Memory B cell (primary cell): ENCODE results near the gene TFDP2.
A peak's percentile ranks its signal among the peaks of the same experiment; 100 is the strongest.
"Not testable (repeated sequence)": the region's sequence is repeated elsewhere in the genome, so short reads cannot be mapped to it uniquely, and the experiment has no call there.

Experiments
- ATAC-seq: fragments of 150-1000 bp; cut with Tn5 transposase; 2 replicates; pipeline ENCODE4 v1.10.0; 2021; ENCODE audit warnings: low read depth, mild to moderate bottlenecking, moderate library complexity
- DNase-seq, 2 donors: peaks; one replicate each; pipeline ENCODE4 v3.0.0; 2022; ENCODE audit warnings: low spot score in 2 of 2
- H3K27ac Mint-ChIP-seq: one replicate; pipeline ENCODE4 v1.8.0; 2022; ENCODE audit warnings: mild to moderate bottlenecking, moderate library complexity, mixed read lengths
- H3K27me3 Mint-ChIP-seq: one replicate; pipeline ENCODE4 v1.8.0; 2022; ENCODE audit warnings: mixed read lengths
- H3K36me3 Mint-ChIP-seq: one replicate; pipeline ENCODE4 v1.8.0; 2022; ENCODE audit warnings: mild to moderate bottlenecking, mixed read lengths
- H3K4me1 Mint-ChIP-seq: one replicate; pipeline ENCODE4 v1.8.0; 2022; ENCODE audit warnings: mixed read lengths
- H3K4me3 Mint-ChIP-seq: one replicate; pipeline ENCODE4 v1.8.0; 2022; ENCODE audit warnings: mild to moderate bottlenecking, moderate library complexity, mixed read lengths
- H3K9me3 Mint-ChIP-seq: one replicate; pipeline ENCODE4 v1.8.0; 2022; ENCODE audit warnings: mixed read lengths

The TFDP2 gene

GRCh38 chr3:141913150-141913811 is 236.1 kb downstream of the TFDP2 start:
- no peaks in the 10 kb centered on the region for H3K27me3 Mint-ChIP-seq
- DNase-seq (peak; percentile 20 to 42), ATAC-seq (peak; percentile 82)
- no peaks in the 10 kb centered on the region for H3K4me1 Mint-ChIP-seq
- H3K36me3 Mint-ChIP-seq: peaks cover 18% of the 10 kb centered on the region
- no peak overlapping the region for H3K27ac Mint-ChIP-seq
- peaks cover 2% of the 10 kb centered on the region for H3K9me3 Mint-ChIP-seq
- H3K4me3 Mint-ChIP-seq: no peak overlapping the region

GRCh38 chr3:141909986-141910385 is 239.4 kb downstream of the TFDP2 start:
- not testable (repeated sequence) for DNase-seq, H3K4me3 Mint-ChIP-seq, H3K4me1 Mint-ChIP-seq, H3K9me3 Mint-ChIP-seq, H3K27me3 Mint-ChIP-seq, ATAC-seq, H3K27ac Mint-ChIP-seq
- peaks cover 19% of the 10 kb centered on the region for H3K36me3 Mint-ChIP-seq

- ATAC-seq (no peak), DNase-seq (no peak)
- H3K9me3 Mint-ChIP-seq: peaks cover 2% of the 10 kb centered on the region
- no peak overlapping the region for H3K4me3 Mint-ChIP-seq
- peaks cover 21% of the 10 kb centered on the region for H3K36me3 Mint-ChIP-seq
- H3K27me3 Mint-ChIP-seq: no peaks in the 10 kb centered on the region
- H3K4me1 Mint-ChIP-seq: no peaks in the 10 kb centered on the region
- H3K27ac Mint-ChIP-seq: peak overlapping the region; percentile 3
These were observed 239.9 kb downstream of the TFDP2 start for GRCh38 chr3:141909408-141909807.

- no peak for ATAC-seq
- no peak overlapping the region for H3K4me3 Mint-ChIP-seq
- H3K36me3 Mint-ChIP-seq: peaks cover 20% of the 10 kb centered on the region
- no peaks in the 10 kb centered on the region for H3K9me3 Mint-ChIP-seq
- no peaks in the 10 kb centered on the region for H3K27me3 Mint-ChIP-seq
- H3K4me1 Mint-ChIP-seq: peaks cover 8% of the 10 kb centered on the region
- DNase-seq: no peak
- peak overlapping the region; percentile 12 for H3K27ac Mint-ChIP-seq
These were observed 244.2 kb downstream of the TFDP2 start for GRCh38 chr3:141905129-141905528.

GRCh38 chr3:141904203-141904602 is 245.1 kb downstream of the TFDP2 start:
- Mint-ChIP-seq H3K36me3 (peaks cover 17% of the 10 kb centered on the region), H3K4me1 (peaks cover 8% of the 10 kb centered on the region), H3K9me3 (no peaks in the 10 kb centered on the region), H3K27ac (peak overlapping the region; percentile 62), H3K4me3 (no peak overlapping the region), H3K27me3 (no peaks in the 10 kb centered on the region)
- no peak for DNase-seq
- no peak for ATAC-seq

DNA sequence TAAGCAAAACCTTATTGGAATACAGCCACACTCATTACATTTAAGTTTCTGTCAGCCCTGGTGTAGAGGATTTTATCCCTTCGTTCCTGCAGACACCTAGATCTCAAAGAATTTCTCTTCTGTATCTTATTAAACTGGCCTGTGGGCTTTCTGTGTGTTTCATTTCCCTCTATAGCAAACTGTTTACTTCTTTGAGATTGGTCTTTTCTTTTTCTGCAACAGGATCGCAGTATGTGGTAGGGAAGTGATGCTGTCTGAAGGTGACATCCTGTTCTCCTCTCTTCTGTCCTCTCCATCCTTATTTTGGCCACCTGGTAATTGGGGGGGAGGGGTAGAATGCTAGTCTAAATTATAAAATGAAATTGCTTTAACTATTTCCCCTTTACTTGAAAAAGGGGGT is 247.4 kb downstream of the TFDP2 start:
- H3K4me1 Mint-ChIP-seq: peaks cover 11% of the 10 kb centered on the region
- H3K36me3 Mint-ChIP-seq: peaks cover 15% of the 10 kb centered on the region
- no peak for DNase-seq
- ATAC-seq: peak; percentile 64
- H3K27ac Mint-ChIP-seq: no peak overlapping the region
- peaks cover 2% of the 10 kb centered on the region for H3K9me3 Mint-ChIP-seq
- H3K4me3 Mint-ChIP-seq: no peak overlapping the region
- no peaks in the 10 kb centered on the region for H3K27me3 Mint-ChIP-seq

DNA sequence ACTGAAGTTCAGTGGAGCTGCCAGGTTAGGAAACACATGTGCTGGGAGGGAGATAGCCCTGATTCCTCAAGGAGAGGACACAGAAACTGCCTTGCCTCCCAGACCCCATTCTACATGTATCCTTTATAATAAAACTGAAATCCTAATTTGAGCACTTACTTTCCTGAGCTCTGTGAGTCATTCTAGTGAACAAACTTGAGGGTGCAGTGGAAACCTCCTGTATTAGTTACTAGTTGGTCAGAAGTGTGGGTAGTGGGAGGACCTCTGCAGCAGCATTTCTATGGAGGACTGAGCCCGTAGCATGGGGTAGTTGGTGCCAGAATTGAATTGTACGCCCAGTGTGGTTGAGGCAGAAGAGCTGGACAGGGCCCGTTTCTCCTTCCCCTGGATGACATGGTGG is 249.0 kb downstream of the TFDP2 start:
- peaks cover 2% of the 10 kb centered on the region for H3K9me3 Mint-ChIP-seq
- H3K4me1 Mint-ChIP-seq: peaks cover 11% of the 10 kb centered on the region
- H3K27me3 Mint-ChIP-seq: no peaks in the 10 kb centered on the region
- H3K36me3 Mint-ChIP-seq: peaks cover 20% of the 10 kb centered on the region
- H3K27ac Mint-ChIP-seq: peak overlapping the region; percentile 38
- DNase-seq: no peak
- ATAC-seq: no peak
- H3K4me3 Mint-ChIP-seq: no peak overlapping the region

GRCh38 chr3:141898908-141899307 is 250.4 kb downstream of the TFDP2 start:
- peaks cover 18% of the 10 kb centered on the region for H3K36me3 Mint-ChIP-seq
- H3K4me1 Mint-ChIP-seq: peaks cover 11% of the 10 kb centered on the region
- no peaks in the 10 kb centered on the region for H3K27me3 Mint-ChIP-seq
- H3K9me3 Mint-ChIP-seq: peaks cover 2% of the 10 kb centered on the region
- ATAC-seq: no peak
- no peak overlapping the region for H3K4me3 Mint-ChIP-seq
- H3K27ac Mint-ChIP-seq: no peak overlapping the region
- no peak for DNase-seq

DNA sequence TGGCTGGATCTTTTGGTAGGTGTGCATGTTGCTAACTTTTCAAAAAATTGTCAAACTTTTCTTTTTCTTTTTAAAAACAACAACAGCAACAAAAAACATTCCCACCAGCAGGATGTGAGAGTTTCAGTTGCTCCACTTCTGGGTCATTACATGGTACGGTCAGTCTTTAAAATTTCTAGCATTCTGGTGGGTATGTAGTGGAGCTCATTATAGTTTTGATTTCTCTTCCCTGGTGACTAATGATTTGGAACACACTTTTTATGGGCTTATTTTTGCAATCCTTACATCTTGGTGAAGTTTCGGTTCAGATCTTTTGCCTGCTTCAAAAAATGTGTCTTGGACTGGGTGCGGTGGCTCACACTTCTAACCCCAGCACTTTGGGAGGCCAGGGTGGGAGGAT is 253.6 kb downstream of the TFDP2 start:
- no peak overlapping the region for H3K27ac Mint-ChIP-seq
- H3K4me1 Mint-ChIP-seq: peaks cover 9% of the 10 kb centered on the region
- H3K36me3 Mint-ChIP-seq: peaks cover 18% of the 10 kb centered on the region
- DNase-seq (no peak), ATAC-seq (no peak)
- no peaks in the 10 kb centered on the region for H3K27me3 Mint-ChIP-seq
- H3K4me3 Mint-ChIP-seq: no peak overlapping the region
- peaks cover 2% of the 10 kb centered on the region for H3K9me3 Mint-ChIP-seq

DNA sequence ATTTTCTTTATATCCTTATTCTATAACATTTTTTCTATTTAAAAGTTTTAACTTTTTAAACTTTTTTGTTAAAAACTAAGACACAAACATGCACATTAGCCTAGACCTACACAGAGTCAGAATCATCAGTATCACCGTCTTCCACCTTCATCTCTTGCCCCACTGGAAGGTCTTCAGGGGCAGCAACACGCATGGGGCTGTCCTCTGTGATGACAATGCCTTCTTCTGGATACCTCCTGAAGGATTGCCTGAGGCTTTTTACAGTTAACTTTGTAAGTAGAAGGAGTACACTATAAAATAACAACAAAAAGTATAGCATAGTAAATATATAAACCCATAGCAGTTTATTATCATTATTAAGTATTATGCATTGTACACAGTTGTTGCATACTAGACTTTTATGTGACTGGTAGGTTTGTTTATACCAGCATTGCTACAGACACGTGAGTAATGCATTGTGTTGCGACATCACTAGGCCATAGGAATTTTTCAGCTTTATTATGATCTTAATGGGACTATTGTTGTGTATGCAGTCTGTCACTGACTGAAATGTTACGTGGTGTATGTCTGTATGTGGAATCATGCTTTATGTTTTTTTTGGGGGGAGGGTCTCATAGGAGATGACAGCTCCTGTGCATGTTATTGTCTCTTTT is 254.7 kb downstream of the TFDP2 start:
- ATAC-seq (no peak), DNase-seq (no peak)
- H3K9me3 Mint-ChIP-seq: peaks cover 2% of the 10 kb centered on the region
- H3K4me3 Mint-ChIP-seq: no peak overlapping the region
- peaks cover 13% of the 10 kb centered on the region for H3K36me3 Mint-ChIP-seq
- H3K27me3 Mint-ChIP-seq: no peaks in the 10 kb centered on the region
- peaks cover 9% of the 10 kb centered on the region for H3K4me1 Mint-ChIP-seq
- H3K27ac Mint-ChIP-seq: no peak overlapping the region
